K562 (cell line): ENCODE results near the gene IGSF21.

Source experiments
- BRCA1 ChIP-seq, 2 experiments: fragments of 450-650 bp in 1 of 2; sonication (generic) in 1 of 2; formaldehyde crosslinking in 1 of 2; IDR thresholded peaks; 2 replicates each; pipeline versions ENCODE4 v1.5.0 to v1.6.1; 2017 to 2020; ENCODE audit warnings: mild to moderate bottlenecking in 1 of 2, missing genetic modification reagents in 1 of 2
- CBFB ChIP-seq: sonication (generic); formaldehyde crosslinking; IDR thresholded peaks from 2 replicates; pipeline ENCODE4 v1.4.0; 2020; ENCODE audit warnings: mild to moderate bottlenecking, missing genetic modification reagents
- CTCF ChIP-seq, 3 experiments: IDR thresholded peaks in 2 of 3; conservative IDR thresholded peaks in 1 of 3; 2 replicates each; pipeline ENCODE4 v1.5.1; 2011 to 2012; ENCODE audit warnings: low read length in 3 of 3, mild to moderate bottlenecking in 3 of 3, control low read depth in 2 of 3, improper control_type of control experiment in 1 of 3, inconsistent platforms in 1 of 3, low read depth in 1 of 3, mixed read lengths in 1 of 3, moderate library complexity in 1 of 3; ENCODE audit not compliant: insufficient read depth in 2 of 3
- ETV6 ChIP-seq, 3 experiments: fragments of 150-350 bp in 1 of 3; sonication (generic) in 1 of 3; formaldehyde crosslinking in 1 of 3; IDR thresholded peaks; 2 replicates each; pipeline versions ENCODE4 v1.6.1 to v1.8.0; 2014 to 2022; ENCODE audit warnings: borderline replicate concordance in 2 of 3, low read depth in 2 of 3, antibody characterized with exemption in 1 of 3, low read length in 1 of 3, mild to moderate bottlenecking in 1 of 3, missing genetic modification reagents in 1 of 3
- FOS ChIP-seq: IDR thresholded peaks from 3 replicates; pipeline ENCODE4 v1.6.1; 2011; ENCODE audit not compliant: insufficient read length; ENCODE audit errors: extremely low read depth
- GATA2 ChIP-seq: sonication (generic); formaldehyde crosslinking; IDR thresholded peaks from 2 replicates; pipeline ENCODE4 v1.4.0; 2020; ENCODE audit warnings: mild to moderate bottlenecking, missing genetic modification reagents
- KLF10 ChIP-seq: fragments of 250-450 bp; sonication (Bioruptor Pico); IDR thresholded peaks from 2 replicates; pipeline ENCODE4 v1.6.1; 2021; ENCODE audit warnings: matching md5 sums
- NR1H2 ChIP-seq: sonication (generic); formaldehyde crosslinking; IDR thresholded peaks from 2 replicates; pipeline ENCODE4 v1.4.0; 2020; ENCODE audit warnings: mild to moderate bottlenecking, missing genetic modification reagents
- ZNF347 ChIP-seq: fragments of 450-650 bp; formaldehyde crosslinking; IDR thresholded peaks from 2 replicates; pipeline ENCODE4 v1.4.0; 2020; ENCODE audit warnings: low read depth, mild to moderate bottlenecking, moderate library complexity
- ZNF57 ChIP-seq: fragments of 450-650 bp; formaldehyde crosslinking; IDR thresholded peaks from 2 replicates; pipeline ENCODE4 v1.4.0; 2020; ENCODE audit warnings: mild to moderate bottlenecking, moderate library complexity

- TF ChIP-seq ZNF57 (CRISPR knock-in tag) (no peak), GATA2 (CRISPR knock-in tag) (no peak), FOS (no peak), CTCF (IDR thresholded peaks at IDR 0.05 in 2 of 3, conservative IDR thresholded peaks at IDR 0.05 in 1 of 3; ENCODE audit: insufficient read depth in 2 of 3, low read depth in 1 of 3, low read length in 3 of 3) (no peak), NR1H2 (CRISPR knock-in tag) (no peak), CBFB (CRISPR knock-in tag) (no peak), ETV6 (IDR thresholded peaks at IDR 0.05; ENCODE audit: borderline replicate concordance in 1 of 2, low read depth in 2 of 2, low read length in 1 of 2) (no peak), ETV6 (CRISPR knock-in tag; IDR thresholded peaks at IDR 0.05; ENCODE audit: borderline replicate concordance) (no peak), ZNF347 (CRISPR knock-in tag) (no peak), KLF10 (CRISPR knock-in tag) (no peak), BRCA1 (IDR thresholded peaks at IDR 0.05) (no peak), BRCA1 (CRISPR knock-in tag; IDR thresholded peaks at IDR 0.05) (no peak)
These were observed 272.7 kb downstream of the IGSF21 start for GRCh38 chr1:18380288-18380687.
